GM23338 (cell line): ENCODE results near the gene KIF4B. TPM values are rescaled to one million over a fixed set of nuclear protein-coding genes. Genes with fewer than 3 reads are reported as not detected.

Experiments used
- ATAC-seq: fragments of 200-7000 bp; cut with Tn5 transposase; 3 replicates; pipeline ENCODE4 v1.9.1; 2020
- DNase-seq: peaks from one replicate; pipeline ENCODE4 v3.0.0-alpha.2; 2015; ENCODE audit warnings: low spot score
- H2AFZ ChIP-seq: fragments of 200-600 bp; sonication (generic); 2 replicates; pipeline ENCODE4 v1.8.0; 2016; ENCODE audit warnings: antibody characterized with exemption, mild to moderate bottlenecking, moderate library complexity
- H3F3A ChIP-seq: fragments of 200-600 bp; sonication (generic); replicated peaks from 2 replicates; pipeline ENCODE4 v1.8.0; 2017; ENCODE audit warnings: antibody characterized with exemption, mixed run types, low read depth
- H3K27ac ChIP-seq: fragments of 200-600 bp; sonication (generic); 2 replicates; pipeline ENCODE4 v1.6.1; 2016; ENCODE audit warnings: low read depth
- H3K27me3 ChIP-seq: fragments of 200-600 bp; sonication (generic); 2 replicates; pipeline ENCODE4 v1.8.0; 2016; ENCODE audit warnings: mild to moderate bottlenecking, mixed run types, moderate library complexity; ENCODE audit not compliant: insufficient read depth
- H3K36me3 ChIP-seq: fragments of 200-600 bp; sonication (generic); 2 replicates; pipeline ENCODE4 v1.8.0; 2016; ENCODE audit warnings: mild to moderate bottlenecking; ENCODE audit not compliant: insufficient read depth
- H3K4me1 ChIP-seq: fragments of 200-600 bp; sonication (generic); 2 replicates; pipeline ENCODE4 v1.8.0; 2016; ENCODE audit warnings: mild to moderate bottlenecking, moderate library complexity; ENCODE audit not compliant: insufficient read depth
- H3K4me2 ChIP-seq: fragments of 200-600 bp; sonication (generic); 2 replicates; pipeline ENCODE4 v1.7.1; 2017; ENCODE audit warnings: mixed run types
- H3K4me3 ChIP-seq: fragments of 200-600 bp; sonication (generic); 2 replicates; pipeline ENCODE4 v1.6.1; 2016; ENCODE audit warnings: mixed run types
- H3K79me2 ChIP-seq: fragments of 200-600 bp; sonication (generic); replicated peaks from 2 replicates; pipeline ENCODE4 v1.8.0; 2017; ENCODE audit warnings: mild to moderate bottlenecking; ENCODE audit not compliant: insufficient read depth
- H3K9me2 ChIP-seq: fragments of 200-600 bp; sonication (generic); 2 replicates; pipeline ENCODE4 v1.8.0; 2017; ENCODE audit not compliant: insufficient read depth
- H4K20me1 ChIP-seq: fragments of 200-600 bp; sonication (generic); replicated peaks from 2 replicates; pipeline ENCODE4 v1.8.0; 2017; ENCODE audit warnings: mild to moderate bottlenecking; ENCODE audit not compliant: insufficient read depth
- H3K27ac Mint-ChIP-seq: 2 replicates; pipeline ENCODE4 v1.8.0; 2020; ENCODE audit warnings: inconsistent platforms, mild to moderate bottlenecking, moderate library complexity, mixed read lengths
- H3K27me3 Mint-ChIP-seq: 3 replicates; pipeline ENCODE4 v1.8.0; 2022; ENCODE audit warnings: low read depth, mild to moderate bottlenecking, moderate library complexity, mixed read lengths, inconsistent platforms; ENCODE audit not compliant: insufficient read depth, poor library complexity
- H3K36me3 Mint-ChIP-seq: 3 replicates; pipeline ENCODE4 v1.8.0; 2021; ENCODE audit warnings: low read depth, mild to moderate bottlenecking, inconsistent platforms, moderate library complexity, mixed read lengths
- H3K4me1 Mint-ChIP-seq: 3 replicates; pipeline ENCODE4 v1.8.0; 2020; ENCODE audit warnings: mild to moderate bottlenecking, inconsistent platforms, mixed read lengths
- H3K4me3 Mint-ChIP-seq: 3 replicates; pipeline ENCODE4 v1.8.0; 2021; ENCODE audit warnings: moderate library complexity, mild to moderate bottlenecking, inconsistent platforms, mixed read lengths
- H3K9me3 Mint-ChIP-seq: 3 replicates; pipeline ENCODE4 v1.8.0; 2020; ENCODE audit warnings: moderate library complexity, mild to moderate bottlenecking, inconsistent platforms, mixed read lengths
- CREB1 ChIP-seq: fragments of 250-450 bp; sonication (Bioruptor Pico); IDR thresholded peaks from 2 replicates; pipeline ENCODE4 v1.5.0; 2020; ENCODE audit warnings: low read depth, mild to moderate bottlenecking, moderate library complexity
- REST ChIP-seq: IDR thresholded peaks from one replicate; pipeline ENCODE4 v1.6.1; 2018; ENCODE audit warnings: antibody characterized with exemption; ENCODE audit not compliant: unreplicated experiment
- ZNF462 ChIP-seq: fragments of 250-450 bp; sonication (Bioruptor Pico); IDR thresholded peaks from 2 replicates; pipeline ENCODE4 v1.5.0; 2020; ENCODE audit warnings: mild to moderate bottlenecking, moderate library complexity
- polyA plus RNA-seq: library from polyadenylated mRNA; unstranded; fragments of >200 nt; fragmentation: Nextera tagmentation; extraction: Ambion mirVana; gene quantifications from 2 replicates; pipeline ENCODE4 v1.2.1, GENCODE V29; 2016
- total RNA-seq: library from RNA; depleted of rRNA; stranded (reverse); fragments of >200 nt; shearing (Covaris generic); gene quantifications from 2 replicates; pipeline ENCODE4 v1.2.3, GENCODE V29; 2014

Gene KIF4B
- total and polyA plus RNA-seq, 2 experiments from 2014 or later, result not detected

- TF ChIP-seq ZNF462 (CRISPR knock-in tag) (no peak), REST (no peak), CREB1 (CRISPR knock-in tag) (no peak)
Measured at GRCh38 chr5:155019601-155020226, 6.2 kb downstream of the KIF4B start (continued).

DNA sequence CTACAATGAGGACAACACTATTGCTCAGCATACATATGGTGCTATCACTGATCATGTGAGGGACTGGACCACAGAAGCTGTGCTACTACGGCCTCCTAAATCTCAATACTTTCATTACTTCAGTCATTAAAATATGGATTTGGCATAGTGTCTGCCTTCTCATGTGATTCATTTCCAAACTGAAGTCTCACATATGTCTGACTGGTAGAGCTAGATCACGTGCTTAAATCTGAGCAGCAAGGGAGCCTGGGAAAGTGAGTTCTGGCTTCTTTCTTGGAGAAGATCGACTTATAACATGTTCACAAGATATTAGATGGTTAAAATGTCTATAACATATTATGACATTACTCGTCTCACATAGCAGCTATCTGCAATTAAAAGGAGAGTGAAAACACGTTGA is 8.3 kb downstream of the KIF4B start:
- no peaks in the 10 kb centered on the region for H3K27me3 Mint-ChIP-seq
- no peak for TF ChIP-seq ZNF462 (CRISPR knock-in tag)

More for the DNA sequence above, 8.3 kb downstream of the KIF4B start:
- no peaks in the 10 kb centered on the region for H3K27me3 ChIP-seq
- Mint-ChIP-seq H3K4me1 (peaks cover 12% of the 10 kb centered on the region), H3K36me3 (0 out of 3 replicates have a peak, but pooled peaks cover 3% of the 10 kb centered on the region), H3K27ac (no peak overlapping the region), H3K4me3 (no peak overlapping the region), H3K9me3 (peaks cover 14% of the 10 kb centered on the region)
- H3K79me2 ChIP-seq, result no peaks in the 10 kb centered on the region
- H3K9me2 ChIP-seq, result no peaks in the 10 kb centered on the region; the same call in 1 of the 2 replicates
- no peak overlapping the region for H3K4me3 ChIP-seq
- H3F3A ChIP-seq, result no peaks in the 10 kb centered on the region
- H3K27ac ChIP-seq, result no peak overlapping the region
- H3K4me2 ChIP-seq, result no peak overlapping the region
- peaks cover 3% of the 10 kb centered on the region; the same call in 1 of the 2 replicates for H3K36me3 ChIP-seq
- peaks cover 8% of the 10 kb centered on the region for H3K4me1 ChIP-seq
- H4K20me1 ChIP-seq, result no peaks in the 10 kb centered on the region
- no peak for ATAC-seq
- H2AFZ ChIP-seq, result no peak overlapping the region
- no peak for DNase-seq
